ENCODE results near the gene PSMC4. TPM values are rescaled to one million over a fixed set of nuclear protein-coding genes. Genes with fewer than 3 reads are reported as not detected.

Gene PSMC4
- total RNA-seq, 1 donor from 2014 or later = 60.5 TPM

- no peak overlapping the region for H3K27ac ChIP-seq
- no peaks in the 10 kb centered on the region for H3K27me3 ChIP-seq
- no peaks in the 10 kb centered on the region for H3K9me3 ChIP-seq
- H3K36me3 ChIP-seq = peaks cover 72% of the 10 kb centered on the region
- no peak for DNase-seq
- H3K4me1 ChIP-seq = peaks cover 18% of the 10 kb centered on the region
- ATAC-seq = no peak
- no peak overlapping the region for H3K4me3 ChIP-seq
- intact Hi-C loops (cut with DNase I) = no loop called here
- TF ChIP-seq CTCF (IDR thresholded peaks at IDR 0.05) = no peak
These were observed 3.6 kb downstream of the PSMC4 start for GRCh38 chr19:39974377-39975155.

DNA sequence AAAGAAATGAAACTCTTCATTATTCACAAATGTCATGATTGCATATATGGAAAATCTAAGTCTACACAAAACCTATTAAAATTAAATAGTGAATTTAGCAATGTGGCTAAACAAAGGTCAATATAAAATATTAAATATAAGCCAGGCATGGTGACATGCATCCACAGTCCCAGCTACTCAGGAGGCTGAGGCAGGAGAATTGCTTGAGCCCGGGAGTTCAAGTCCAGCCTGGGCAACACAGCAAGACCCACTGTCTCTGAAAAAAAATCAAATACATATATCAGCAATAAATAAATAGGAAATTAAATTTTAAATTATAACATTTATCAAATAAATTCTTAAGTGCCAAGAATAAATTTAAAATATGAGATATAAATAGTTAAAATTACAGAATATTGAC is 11.9 kb downstream of the PSMC4 start:
- Histone ChIP-seq H3K9me3 (peaks cover 25% of the 10 kb centered on the region), H3K4me1 (no peaks in the 10 kb centered on the region), H3K27ac (no peak overlapping the region), H3K36me3 (peaks cover 44% of the 10 kb centered on the region), H3K27me3 (no peaks in the 10 kb centered on the region), H3K4me3 (no peak overlapping the region)
- intact Hi-C loops (cut with DNase I) = no loop called here
- TF ChIP-seq CTCF (IDR thresholded peaks at IDR 0.05) = no peak
- no peak for DNase-seq
- no peak for ATAC-seq

GRCh38 chr19:39983695-39984300 is 12.8 kb downstream of the PSMC4 start:
- no peak for ATAC-seq
- H3K36me3 ChIP-seq = peaks cover 35% of the 10 kb centered on the region
- no peak for TF ChIP-seq CTCF (IDR thresholded peaks at IDR 0.05)

GRCh38 chr19:39986643-39987042 is 15.7 kb downstream of the PSMC4 start:
- ATAC-seq = no peak
- no peak for DNase-seq
- H3K27me3 ChIP-seq = no peaks in the 10 kb centered on the region
- intact Hi-C loops (cut with DNase I) = no loop called here
- H3K27ac ChIP-seq = no peak overlapping the region
- no peaks in the 10 kb centered on the region for H3K4me1 ChIP-seq
- TF ChIP-seq CTCF (IDR thresholded peaks at IDR 0.05) = no peak
- H3K36me3 ChIP-seq = peaks cover 7% of the 10 kb centered on the region
- no peak overlapping the region for H3K4me3 ChIP-seq
- H3K9me3 ChIP-seq = peaks cover 25% of the 10 kb centered on the region

More at GRCh38 chr19:39983695-39984300, 12.8 kb downstream of the PSMC4 start:
- no peaks in the 10 kb centered on the region for H3K4me1 ChIP-seq
- intact Hi-C loops (cut with DNase I) = no loop called here
- DNase-seq = no peak
- H3K27ac ChIP-seq = no peak overlapping the region
- H3K4me3 ChIP-seq = no peak overlapping the region
- H3K9me3 ChIP-seq = peaks cover 25% of the 10 kb centered on the region
- no peaks in the 10 kb centered on the region for H3K27me3 ChIP-seq

DNA sequence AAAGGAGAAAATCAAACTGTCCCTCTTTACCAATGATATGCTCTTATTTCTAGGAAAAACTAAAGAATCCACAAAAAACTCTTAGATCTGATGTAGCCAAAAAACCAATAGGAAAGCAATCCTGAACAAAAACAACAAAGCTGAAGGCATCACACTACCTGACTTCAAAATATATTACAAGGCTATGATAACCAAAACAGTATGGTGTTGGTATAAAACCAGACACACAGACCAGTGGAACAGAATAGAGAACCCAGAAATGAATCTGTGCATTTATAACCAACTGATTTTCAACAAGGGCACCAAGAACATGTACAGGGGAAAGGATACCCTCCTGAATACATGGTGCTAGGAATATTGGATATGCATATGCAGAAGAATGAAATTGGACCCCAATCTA is 16.2 kb downstream of the PSMC4 start:
- no peak overlapping the region for H3K27ac ChIP-seq
- ATAC-seq = no peak

More for the DNA sequence above, 16.2 kb downstream of the PSMC4 start:
- intact Hi-C loops (cut with DNase I) = no loop called here
- H3K36me3 ChIP-seq = peaks cover 3% of the 10 kb centered on the region
- no peaks in the 10 kb centered on the region for H3K27me3 ChIP-seq
- no peak overlapping the region for H3K4me3 ChIP-seq
- DNase-seq = no peak
- peaks cover 25% of the 10 kb centered on the region for H3K9me3 ChIP-seq
- no peaks in the 10 kb centered on the region for H3K4me1 ChIP-seq
- no peak for TF ChIP-seq CTCF (IDR thresholded peaks at IDR 0.05)
